ENCODE measurements around the gene SPTBN2.
"Not testable (repeated sequence)": the region's sequence is repeated elsewhere in the genome, so short reads cannot be mapped to it uniquely, and the experiment has no call there.

The SPTBN2 gene

GRCh38 chr11:66724167-66724566, 4.8 kb downstream of the SPTBN2 start:
- not testable (repeated sequence) for H2AFZ ChIP-seq (ENCODE audit: low read length, unreplicated experiment); H3K36me3 ChIP-seq (ENCODE audit: insufficient read depth, low read length); H3K79me2 ChIP-seq (ENCODE audit: control insufficient read depth, insufficient read depth, low read length, unreplicated experiment); H3K4me3 ChIP-seq (ENCODE audit: low read depth, low read length); H3K4me1 ChIP-seq (ENCODE audit: control insufficient read depth, insufficient read depth, low read length, unreplicated experiment); H3K27ac ChIP-seq (ENCODE audit: low read depth, low read length)
- H3K27me3 ChIP-seq (ENCODE audit: insufficient read depth, low read length), result peaks cover 42% of the 10 kb centered on the region

GRCh38 chr11:66723693-66724092, 5.3 kb downstream of the SPTBN2 start:
- Histone ChIP-seq H3K79me2 (ENCODE audit: control insufficient read depth, insufficient read depth, low read length, unreplicated experiment) (no peaks in the 10 kb centered on the region), H3K4me3 (ENCODE audit: low read depth, low read length) (no peak overlapping the region), H3K4me1 (ENCODE audit: control insufficient read depth, insufficient read depth, low read length, unreplicated experiment) (no peaks in the 10 kb centered on the region), H3K27ac (ENCODE audit: low read depth, low read length) (no peak overlapping the region), H3K27me3 (ENCODE audit: insufficient read depth, low read length) (peaks cover 37% of the 10 kb centered on the region), H3K36me3 (ENCODE audit: insufficient read depth, low read length) (no peaks in the 10 kb centered on the region), H2AFZ (ENCODE audit: low read length, unreplicated experiment) (no peak overlapping the region)

GRCh38 chr11:66722745-66723651, 6.0 kb downstream of the SPTBN2 start:
- peaks cover 33% of the 10 kb centered on the region for H3K27me3 ChIP-seq (ENCODE audit: insufficient read depth, low read length)
- no peaks in the 10 kb centered on the region for H3K4me1 ChIP-seq (ENCODE audit: control insufficient read depth, insufficient read depth, low read length, unreplicated experiment)
- H2AFZ ChIP-seq (ENCODE audit: low read length, unreplicated experiment), result no peak overlapping the region
- no peaks in the 10 kb centered on the region for H3K79me2 ChIP-seq (ENCODE audit: control insufficient read depth, insufficient read depth, low read length, unreplicated experiment)
- no peak overlapping the region for H3K27ac ChIP-seq (ENCODE audit: low read depth, low read length)
- no peak overlapping the region for H3K4me3 ChIP-seq (ENCODE audit: low read depth, low read length)
- no peaks in the 10 kb centered on the region for H3K36me3 ChIP-seq (ENCODE audit: insufficient read depth, low read length)

- H3K4me3 ChIP-seq (ENCODE audit: low read depth, low read length), result no peak overlapping the region
- H3K79me2 ChIP-seq (ENCODE audit: control insufficient read depth, insufficient read depth, low read length, unreplicated experiment), result no peaks in the 10 kb centered on the region
- no peak overlapping the region for H2AFZ ChIP-seq (ENCODE audit: low read length, unreplicated experiment)
- no peaks in the 10 kb centered on the region for H3K36me3 ChIP-seq (ENCODE audit: insufficient read depth, low read length)
- H3K4me1 ChIP-seq (ENCODE audit: control insufficient read depth, insufficient read depth, low read length, unreplicated experiment), result no peaks in the 10 kb centered on the region
- H3K27ac ChIP-seq (ENCODE audit: low read depth, low read length), result no peak overlapping the region
- peaks cover 24% of the 10 kb centered on the region for H3K27me3 ChIP-seq (ENCODE audit: insufficient read depth, low read length)
Measured at GRCh38 chr11:66721939-66722338, 7.1 kb downstream of the SPTBN2 start.

GRCh38 chr11:66720899-66721470, 8.0 kb downstream of the SPTBN2 start:
- no peaks in the 10 kb centered on the region for H3K36me3 ChIP-seq (ENCODE audit: insufficient read depth, low read length)
- H2AFZ ChIP-seq (ENCODE audit: low read length, unreplicated experiment), result no peak overlapping the region
- H3K4me1 ChIP-seq (ENCODE audit: control insufficient read depth, insufficient read depth, low read length, unreplicated experiment), result no peaks in the 10 kb centered on the region
- peaks cover 16% of the 10 kb centered on the region for H3K27me3 ChIP-seq (ENCODE audit: insufficient read depth, low read length)
- H3K79me2 ChIP-seq (ENCODE audit: control insufficient read depth, insufficient read depth, low read length, unreplicated experiment), result no peaks in the 10 kb centered on the region
- no peak overlapping the region for H3K4me3 ChIP-seq (ENCODE audit: low read depth, low read length)
- no peak overlapping the region for H3K27ac ChIP-seq (ENCODE audit: low read depth, low read length)

- H3K36me3 ChIP-seq (ENCODE audit: insufficient read depth, low read length), result no peaks in the 10 kb centered on the region
- H3K79me2 ChIP-seq (ENCODE audit: control insufficient read depth, insufficient read depth, low read length, unreplicated experiment), result no peaks in the 10 kb centered on the region
- H3K27me3 ChIP-seq (ENCODE audit: insufficient read depth, low read length), result peaks cover 10% of the 10 kb centered on the region; the same call in 1 of the 2 replicates
- H3K4me3 ChIP-seq (ENCODE audit: low read depth, low read length), result no peak overlapping the region
- no peak overlapping the region for H3K27ac ChIP-seq (ENCODE audit: low read depth, low read length)
- no peaks in the 10 kb centered on the region for H3K4me1 ChIP-seq (ENCODE audit: control insufficient read depth, insufficient read depth, low read length, unreplicated experiment)
- no peak overlapping the region for H2AFZ ChIP-seq (ENCODE audit: low read length, unreplicated experiment)
Measured at GRCh38 chr11:66720223-66720898, 8.7 kb downstream of the SPTBN2 start.

- Histone ChIP-seq H3K79me2 (ENCODE audit: control insufficient read depth, insufficient read depth, low read length, unreplicated experiment) (no peaks in the 10 kb centered on the region), H3K36me3 (ENCODE audit: insufficient read depth, low read length) (no peaks in the 10 kb centered on the region), H3K27ac (ENCODE audit: low read depth, low read length) (no peak overlapping the region), H3K4me1 (ENCODE audit: control insufficient read depth, insufficient read depth, low read length, unreplicated experiment) (no peaks in the 10 kb centered on the region), H2AFZ (ENCODE audit: low read length, unreplicated experiment) (no peak overlapping the region), H3K4me3 (ENCODE audit: low read depth, low read length) (no peak overlapping the region), H3K27me3 (ENCODE audit: insufficient read depth, low read length) (0 out of 2 replicates have a peak, but pooled peaks cover under 1% of the 10 kb centered on the region)
Measured at GRCh38 chr11:66719111-66719872, 9.7 kb downstream of the SPTBN2 start.

- Histone ChIP-seq H3K4me3 (ENCODE audit: low read depth, low read length) (no peak overlapping the region), H2AFZ (ENCODE audit: low read length, unreplicated experiment) (no peak overlapping the region), H3K36me3 (ENCODE audit: insufficient read depth, low read length) (no peaks in the 10 kb centered on the region), H3K4me1 (ENCODE audit: control insufficient read depth, insufficient read depth, low read length, unreplicated experiment) (no peaks in the 10 kb centered on the region), H3K79me2 (ENCODE audit: control insufficient read depth, insufficient read depth, low read length, unreplicated experiment) (no peaks in the 10 kb centered on the region), H3K27me3 (ENCODE audit: insufficient read depth, low read length) (0 out of 2 replicates have a peak, but pooled peaks cover 2% of the 10 kb centered on the region), H3K27ac (ENCODE audit: low read depth, low read length) (no peak overlapping the region)
Measured at GRCh38 chr11:66718320-66718971, 10.6 kb downstream of the SPTBN2 start.

GRCh38 chr11:66717925-66718319, 11.1 kb downstream of the SPTBN2 start:
- Histone ChIP-seq H3K36me3 (ENCODE audit: insufficient read depth, low read length) (no peaks in the 10 kb centered on the region), H3K27ac (ENCODE audit: low read depth, low read length) (no peak overlapping the region), H2AFZ (ENCODE audit: low read length, unreplicated experiment) (no peak overlapping the region), H3K79me2 (ENCODE audit: control insufficient read depth, insufficient read depth, low read length, unreplicated experiment) (no peaks in the 10 kb centered on the region), H3K4me1 (ENCODE audit: control insufficient read depth, insufficient read depth, low read length, unreplicated experiment) (no peaks in the 10 kb centered on the region), H3K27me3 (ENCODE audit: insufficient read depth, low read length) (0 out of 2 replicates have a peak, but pooled peaks cover 2% of the 10 kb centered on the region), H3K4me3 (ENCODE audit: low read depth, low read length) (no peak overlapping the region)

- Histone ChIP-seq H3K27ac (ENCODE audit: low read depth, low read length) (no peak overlapping the region), H3K4me1 (ENCODE audit: control insufficient read depth, insufficient read depth, low read length, unreplicated experiment) (no peaks in the 10 kb centered on the region), H3K4me3 (ENCODE audit: low read depth, low read length) (no peak overlapping the region), H3K36me3 (ENCODE audit: insufficient read depth, low read length) (no peaks in the 10 kb centered on the region), H3K27me3 (ENCODE audit: insufficient read depth, low read length) (0 out of 2 replicates have a peak, but pooled peaks cover 2% of the 10 kb centered on the region), H2AFZ (ENCODE audit: low read length, unreplicated experiment) (no peak overlapping the region), H3K79me2 (ENCODE audit: control insufficient read depth, insufficient read depth, low read length, unreplicated experiment) (no peaks in the 10 kb centered on the region)
Measured at GRCh38 chr11:66716996-66717395, 12.0 kb downstream of the SPTBN2 start.
